ENCODE data around the gene KMO.

Gene KMO

DNA sequence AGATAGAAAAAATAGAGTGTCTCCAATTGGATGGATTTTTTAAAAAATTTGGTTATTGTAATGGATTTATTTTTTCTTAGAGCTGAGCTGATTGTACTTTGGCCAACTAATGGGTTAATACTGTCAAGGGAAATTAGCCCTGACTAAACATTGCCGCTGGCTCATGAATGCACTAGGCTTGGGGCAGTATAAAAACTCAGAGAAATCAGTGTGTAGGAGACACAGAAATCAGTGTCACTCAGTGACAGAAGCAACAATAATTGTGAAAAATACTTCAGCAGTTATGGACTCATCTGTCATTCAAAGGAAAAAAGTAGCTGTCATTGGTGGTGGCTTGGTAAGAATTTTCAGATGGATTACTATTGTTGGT, at the start of gene KMO:
KMO (plus strand) TSS at position 217 of the 370 bp plus-strand sequence; CDS start at position 284, 67 bp downstream.
- no peak for DNase-seq
- H3K9me3 Mint-ChIP-seq, result no peaks in the 10 kb centered on the region

DNA sequence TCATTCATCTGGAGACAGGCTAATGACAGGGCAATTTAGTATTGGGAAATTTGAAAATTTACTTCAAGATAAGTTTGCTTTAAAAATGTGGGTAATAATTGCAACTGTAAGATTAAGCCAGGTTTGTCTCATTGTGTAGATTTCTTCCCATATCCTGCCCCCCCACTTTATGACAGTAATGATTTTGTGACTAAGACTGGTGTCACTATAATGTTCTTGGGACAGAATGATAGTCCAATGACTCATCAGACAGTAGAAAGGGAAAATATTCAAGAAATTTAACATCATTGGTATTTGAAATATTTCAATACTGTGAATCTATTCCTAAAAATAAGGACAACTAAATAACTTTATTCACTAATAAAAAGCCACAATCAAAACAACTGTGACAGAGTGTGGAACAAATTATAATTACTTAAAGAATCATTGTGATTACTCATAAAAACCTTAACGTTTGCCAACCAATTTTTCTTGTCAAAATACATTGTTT, 49.4 kb upstream of the KMO start:
- DNase-seq, result no peak
- Mint-ChIP-seq H3K4me1 (ENCODE audit: low read depth) (peaks cover 7% of the 10 kb centered on the region), H3K4me3 (no peak overlapping the region), H3K27me3 (peaks cover 3% of the 10 kb centered on the region), H3K27ac (no peak overlapping the region), H3K9me3 (no peaks in the 10 kb centered on the region), H3K36me3 (ENCODE audit: low read depth) (no peaks in the 10 kb centered on the region)

More for the DNA sequence above, at the start of gene KMO:
- peak within 1 kb of the TSS; percentile 89 for H3K27ac Mint-ChIP-seq
- peaks cover 4% of the 10 kb centered on the region for H3K27me3 Mint-ChIP-seq
- peak within 1 kb of the TSS; percentile 79 for H3K4me3 Mint-ChIP-seq
- H3K4me1 Mint-ChIP-seq (ENCODE audit: low read depth), result peaks cover 20% of the 10 kb centered on the region
- no peaks in the 10 kb centered on the region for H3K36me3 Mint-ChIP-seq (ENCODE audit: low read depth)

DNA sequence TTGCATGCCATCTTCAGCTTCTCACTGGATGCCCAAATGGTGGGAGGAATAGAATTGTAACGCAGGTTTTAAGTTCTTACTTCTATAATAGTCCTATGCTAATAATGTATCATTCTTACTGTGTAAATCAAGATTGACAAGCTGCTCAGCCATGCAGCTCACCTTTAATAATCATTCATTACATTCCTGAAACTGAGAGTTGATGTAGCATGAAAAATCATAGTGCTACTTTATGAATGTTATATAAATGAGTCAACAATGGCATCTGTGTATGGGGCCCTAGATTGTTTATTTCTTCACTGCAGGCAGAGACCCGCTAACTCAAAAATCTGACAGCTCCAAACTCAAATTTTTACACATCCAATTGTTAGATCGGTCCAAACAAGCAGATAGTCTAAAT, 47.0 kb upstream of the KMO start:
- DNase-seq, result no peak
- Mint-ChIP-seq H3K9me3 (no peaks in the 10 kb centered on the region), H3K4me1 (ENCODE audit: low read depth) (peaks cover 7% of the 10 kb centered on the region), H3K27me3 (peaks cover 3% of the 10 kb centered on the region), H3K27ac (no peak overlapping the region), H3K36me3 (ENCODE audit: low read depth) (no peaks in the 10 kb centered on the region), H3K4me3 (no peak overlapping the region)

GRCh38 chr1:241485554-241485992, 46.6 kb upstream of the KMO start:
- H3K27ac Mint-ChIP-seq, result no peak overlapping the region
- H3K4me1 Mint-ChIP-seq (ENCODE audit: low read depth), result peaks cover 7% of the 10 kb centered on the region
- H3K4me3 Mint-ChIP-seq, result no peak overlapping the region
- no peaks in the 10 kb centered on the region for H3K36me3 Mint-ChIP-seq (ENCODE audit: low read depth)
- peaks cover 3% of the 10 kb centered on the region for H3K27me3 Mint-ChIP-seq
- H3K9me3 Mint-ChIP-seq, result no peaks in the 10 kb centered on the region
- no peak for DNase-seq

GRCh38 chr1:241488739-241489138, 43.4 kb upstream of the KMO start:
- Mint-ChIP-seq H3K9me3 (no peaks in the 10 kb centered on the region), H3K4me3 (no peak overlapping the region), H3K36me3 (ENCODE audit: low read depth) (peaks cover 9% of the 10 kb centered on the region), H3K27ac (no peak overlapping the region), H3K4me1 (ENCODE audit: low read depth) (peaks cover 2% of the 10 kb centered on the region), H3K27me3 (peaks cover 3% of the 10 kb centered on the region)
- no peak for DNase-seq

- H3K27me3 Mint-ChIP-seq, result no peaks in the 10 kb centered on the region
- H3K36me3 Mint-ChIP-seq (ENCODE audit: low read depth), result peaks cover 74% of the 10 kb centered on the region
- DNase-seq, result no peak
- H3K4me1 Mint-ChIP-seq (ENCODE audit: low read depth), result no peaks in the 10 kb centered on the region
- H3K27ac Mint-ChIP-seq, result no peak overlapping the region
- H3K9me3 Mint-ChIP-seq, result no peaks in the 10 kb centered on the region
- H3K4me3 Mint-ChIP-seq, result no peak overlapping the region
These were observed 36.4 kb upstream of the KMO start for GRCh38 chr1:241495741-241496140.

GRCh38 chr1:241499910-241500309, 32.3 kb upstream of the KMO start:
- no peaks in the 10 kb centered on the region for H3K9me3 Mint-ChIP-seq
- no peak for DNase-seq
- no peaks in the 10 kb centered on the region for H3K27me3 Mint-ChIP-seq
- peaks cover 90% of the 10 kb centered on the region for H3K36me3 Mint-ChIP-seq (ENCODE audit: low read depth)
- H3K4me3 Mint-ChIP-seq, result no peak overlapping the region
- no peak overlapping the region for H3K27ac Mint-ChIP-seq
- H3K4me1 Mint-ChIP-seq (ENCODE audit: low read depth), result peaks cover 8% of the 10 kb centered on the region

GRCh38 chr1:241503444-241503843, 28.7 kb upstream of the KMO start:
- no peak overlapping the region for H3K4me3 Mint-ChIP-seq
- peaks cover 17% of the 10 kb centered on the region for H3K4me1 Mint-ChIP-seq (ENCODE audit: low read depth)
- no peak for DNase-seq
- peaks cover 92% of the 10 kb centered on the region for H3K36me3 Mint-ChIP-seq (ENCODE audit: low read depth)
- H3K27ac Mint-ChIP-seq, result no peak overlapping the region
- no peaks in the 10 kb centered on the region for H3K9me3 Mint-ChIP-seq
- H3K27me3 Mint-ChIP-seq, result no peaks in the 10 kb centered on the region

DNA sequence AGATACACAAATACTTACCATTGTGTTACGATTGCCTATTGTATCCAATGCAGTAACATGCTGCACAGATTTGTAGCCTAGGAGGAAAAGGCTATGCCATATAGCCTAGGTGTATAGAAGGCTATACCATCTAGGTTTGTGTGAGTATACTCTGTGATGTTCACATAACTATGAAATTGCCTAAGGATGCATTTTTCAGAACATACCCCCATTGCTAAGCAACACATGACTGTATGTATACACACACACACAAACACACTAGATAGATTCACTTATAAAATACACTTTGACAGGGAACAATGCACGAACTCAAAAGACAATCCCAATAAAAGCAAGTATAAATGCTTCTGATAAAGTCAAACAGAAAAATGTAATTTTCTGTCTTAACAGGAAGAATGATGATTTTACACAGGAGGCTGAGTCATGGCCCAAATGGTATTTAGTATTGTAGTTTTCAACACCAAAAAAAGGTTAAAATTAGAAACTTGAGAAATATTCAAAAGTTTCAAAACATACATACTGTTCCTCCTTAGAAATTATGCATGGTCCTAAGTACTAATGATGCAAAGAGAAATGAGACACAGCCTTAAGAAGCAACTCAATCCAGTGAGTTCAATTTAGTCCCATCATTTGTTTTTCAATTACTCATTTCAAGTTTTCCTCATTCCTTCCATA, 24.9 kb upstream of the KMO start:
- Mint-ChIP-seq H3K36me3 (ENCODE audit: low read depth) (peaks cover 90% of the 10 kb centered on the region), H3K4me3 (no peak overlapping the region), H3K27me3 (no peaks in the 10 kb centered on the region), H3K27ac (no peak overlapping the region), H3K9me3 (no peaks in the 10 kb centered on the region), H3K4me1 (ENCODE audit: low read depth) (peaks cover 17% of the 10 kb centered on the region)
- no peak for DNase-seq

DNA sequence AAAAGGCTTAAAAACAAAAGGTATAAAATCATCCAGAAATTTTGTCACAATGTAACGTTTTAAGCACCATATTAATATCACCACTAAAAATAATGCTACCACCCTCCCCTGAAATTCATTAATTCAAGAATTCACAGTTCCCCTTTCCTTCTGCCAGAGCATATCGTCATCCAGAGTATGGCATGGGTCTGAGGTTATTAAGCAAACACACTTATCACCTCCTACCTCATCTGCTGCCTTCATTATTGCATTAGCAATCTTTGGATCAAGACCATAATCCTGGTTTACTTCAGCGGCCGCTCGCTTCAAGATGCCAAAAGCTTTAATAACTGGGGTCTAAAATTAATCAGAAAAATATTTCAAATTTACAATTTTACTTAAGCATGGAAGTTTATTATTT, 18.8 kb upstream of the KMO start:
- Mint-ChIP-seq H3K4me1 (ENCODE audit: low read depth) (peaks cover 21% of the 10 kb centered on the region), H3K36me3 (ENCODE audit: low read depth) (peaks cover 77% of the 10 kb centered on the region), H3K27ac (no peak overlapping the region), H3K27me3 (no peaks in the 10 kb centered on the region), H3K4me3 (no peak overlapping the region), H3K9me3 (no peaks in the 10 kb centered on the region)
- DNase-seq, result no peak

- Mint-ChIP-seq H3K9me3 (no peaks in the 10 kb centered on the region), H3K4me3 (no peak overlapping the region), H3K4me1 (ENCODE audit: low read depth) (peaks cover 27% of the 10 kb centered on the region), H3K27ac (peak overlapping the region; percentile 88), H3K27me3 (peaks cover 21% of the 10 kb centered on the region), H3K36me3 (ENCODE audit: low read depth) (peaks cover 42% of the 10 kb centered on the region)
- no peak for DNase-seq
These were observed 13.5 kb upstream of the KMO start for GRCh38 chr1:241518476-241519307.

GRCh38 chr1:241519308-241520079, 12.7 kb upstream of the KMO start, which contains the start of gene FH:
Gene FH, minus strand, starts transcription at chr1:241519755. Its CDS starts 33 bp downstream, at chr1:241519722.
- H3K36me3 Mint-ChIP-seq (ENCODE audit: low read depth), result peaks cover 36% of the 10 kb centered on the region
- peaks cover 24% of the 10 kb centered on the region for H3K27me3 Mint-ChIP-seq
- H3K9me3 Mint-ChIP-seq, result no peaks in the 10 kb centered on the region
- H3K4me1 Mint-ChIP-seq (ENCODE audit: low read depth), result peaks cover 23% of the 10 kb centered on the region
- peak within 1 kb of the TSS; percentile 88 for H3K27ac Mint-ChIP-seq
- DNase-seq, result peak; percentile 92
- H3K4me3 Mint-ChIP-seq, result no peak within 1 kb of the TSS

DNA sequence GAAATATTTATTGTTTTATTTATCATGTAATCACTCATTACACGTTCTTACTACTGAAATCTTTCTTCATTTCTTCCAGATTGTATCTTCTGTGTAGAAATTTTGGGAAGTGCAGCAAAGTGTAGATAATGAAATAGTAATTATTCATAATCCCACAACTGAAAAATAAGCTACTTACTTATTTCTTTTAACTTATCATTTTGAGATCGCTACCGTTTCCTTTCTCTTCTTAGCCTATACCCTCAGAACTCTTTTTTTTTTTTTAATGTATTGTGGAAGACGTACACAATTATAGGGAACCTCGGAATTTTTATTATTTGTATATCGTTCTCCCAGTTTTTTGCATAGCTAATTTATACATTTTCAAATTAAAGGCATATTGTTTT, 12.1 kb upstream of the KMO start:
- peaks cover 21% of the 10 kb centered on the region for H3K4me1 Mint-ChIP-seq (ENCODE audit: low read depth)
- no peak for DNase-seq
- H3K9me3 Mint-ChIP-seq, result no peaks in the 10 kb centered on the region
- H3K27me3 Mint-ChIP-seq, result peaks cover 28% of the 10 kb centered on the region
- no peak overlapping the region for H3K27ac Mint-ChIP-seq
- no peak overlapping the region for H3K4me3 Mint-ChIP-seq
- H3K36me3 Mint-ChIP-seq (ENCODE audit: low read depth), result peaks cover 30% of the 10 kb centered on the region

- Mint-ChIP-seq H3K27me3 (peaks cover 33% of the 10 kb centered on the region), H3K36me3 (ENCODE audit: low read depth) (peaks cover 16% of the 10 kb centered on the region), H3K4me1 (ENCODE audit: low read depth) (peaks cover 16% of the 10 kb centered on the region), H3K27ac (no peak overlapping the region), H3K4me3 (no peak overlapping the region), H3K9me3 (no peaks in the 10 kb centered on the region)
- no peak for DNase-seq
These were observed 10.5 kb upstream of the KMO start for GRCh38 chr1:241521718-241522117.
